Measurements from ENCODE around the gene KCNA2.

Gene KCNA2

DNA sequence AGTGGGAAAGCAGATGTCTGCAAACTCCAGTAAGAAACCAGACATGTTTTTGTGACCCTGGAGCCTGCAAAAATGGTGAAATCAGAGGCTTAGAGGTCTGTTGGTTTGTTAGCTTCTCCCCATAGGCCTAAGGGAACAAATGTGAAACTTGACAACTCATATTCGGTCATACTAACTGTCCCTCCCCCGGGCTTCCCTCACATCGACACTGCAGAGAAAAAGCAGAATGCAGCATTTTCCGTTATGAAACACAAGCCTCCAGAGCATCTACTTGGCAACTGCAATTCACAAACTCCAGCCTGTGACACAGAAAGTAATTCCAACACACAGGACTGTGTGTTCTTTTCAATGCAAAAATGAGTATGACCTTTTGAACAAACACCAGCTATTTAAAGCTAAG lies 3.7 kb downstream of the KCNA2 start:
- DNase-seq (ENCODE audit: low read depth), result no peak

DNA sequence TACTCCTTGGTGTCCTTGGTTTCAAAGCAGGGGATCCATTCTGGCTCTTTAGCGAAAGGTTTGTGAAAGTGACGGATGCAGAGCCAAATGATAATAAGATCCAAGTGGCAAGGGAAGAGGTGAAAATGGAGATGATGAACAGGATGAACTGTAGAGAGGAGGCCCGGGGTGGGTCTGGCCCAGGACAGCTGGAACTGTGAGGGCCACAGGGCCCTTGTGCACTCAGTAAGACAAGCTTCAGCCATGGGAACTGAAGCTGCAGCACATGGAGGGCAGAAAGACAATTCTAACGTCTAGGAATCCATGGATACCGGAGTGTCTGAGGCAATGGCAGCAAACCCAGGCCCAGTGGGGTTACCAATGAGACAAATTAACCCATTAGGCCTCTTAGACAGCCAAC lies 4.8 kb downstream of the KCNA2 start:
- DNase-seq (ENCODE audit: low read depth), result no peak

DNA sequence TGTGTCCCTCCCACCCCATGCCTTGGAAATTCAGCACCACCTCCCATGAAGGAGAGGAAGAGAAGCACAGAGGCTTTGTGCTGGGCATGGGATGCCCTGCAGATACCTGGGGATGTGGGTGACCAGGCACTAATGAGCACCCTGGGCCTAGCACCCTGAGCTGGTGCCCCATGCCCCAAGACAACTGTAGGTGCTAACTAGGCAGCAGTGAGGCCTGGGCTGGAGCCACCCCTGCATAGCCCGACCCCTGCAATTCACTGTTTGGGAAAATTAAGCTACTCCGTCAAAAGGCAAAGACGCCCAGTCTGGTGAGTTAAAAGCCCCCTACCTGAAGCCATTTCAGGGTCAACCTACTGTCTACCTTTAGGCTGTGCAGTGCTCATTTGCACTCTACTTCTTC lies 5.4 kb downstream of the KCNA2 start:
- no peak for DNase-seq (ENCODE audit: low read depth)

DNA sequence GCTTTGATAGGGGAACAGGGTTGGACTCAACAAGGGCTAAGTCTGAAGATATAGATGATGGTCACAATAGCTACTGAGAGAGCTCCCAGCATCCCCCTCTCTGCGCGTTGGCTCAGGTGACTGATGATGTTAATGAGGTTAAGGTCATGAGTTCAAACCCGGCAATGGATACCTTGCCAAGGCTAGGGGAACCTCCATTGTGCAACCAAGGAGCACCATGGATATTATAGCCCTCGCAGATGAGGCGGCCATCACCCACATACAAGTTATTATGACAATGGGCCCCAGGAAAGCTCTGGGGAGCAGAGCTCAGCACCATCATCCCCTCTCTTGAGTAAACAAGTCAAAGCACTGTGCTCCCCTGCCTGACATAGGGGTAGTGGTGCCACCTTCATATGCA lies 8.2 kb downstream of the KCNA2 start:
- DNase-seq (ENCODE audit: low read depth), result no peak

DNA sequence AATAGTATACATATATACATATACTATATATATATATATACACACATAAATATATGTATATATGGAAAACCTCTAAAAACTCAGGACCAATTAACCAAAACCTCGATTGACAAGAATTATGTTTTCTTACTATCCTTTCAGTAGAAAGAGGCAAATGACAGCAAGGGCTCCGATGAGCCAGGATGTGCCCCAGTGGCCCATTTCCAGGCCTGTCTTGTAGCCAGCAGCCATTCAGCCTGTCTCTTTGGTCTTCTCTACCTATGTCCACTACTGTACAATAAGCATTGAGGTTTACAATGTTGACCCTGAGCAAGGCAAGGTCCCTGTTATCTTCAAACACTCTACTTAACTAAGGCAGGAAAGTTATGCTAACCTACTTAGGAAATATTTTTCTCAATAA lies 9.8 kb downstream of the KCNA2 start:
- DNase-seq (ENCODE audit: low read depth), result no peak

DNA sequence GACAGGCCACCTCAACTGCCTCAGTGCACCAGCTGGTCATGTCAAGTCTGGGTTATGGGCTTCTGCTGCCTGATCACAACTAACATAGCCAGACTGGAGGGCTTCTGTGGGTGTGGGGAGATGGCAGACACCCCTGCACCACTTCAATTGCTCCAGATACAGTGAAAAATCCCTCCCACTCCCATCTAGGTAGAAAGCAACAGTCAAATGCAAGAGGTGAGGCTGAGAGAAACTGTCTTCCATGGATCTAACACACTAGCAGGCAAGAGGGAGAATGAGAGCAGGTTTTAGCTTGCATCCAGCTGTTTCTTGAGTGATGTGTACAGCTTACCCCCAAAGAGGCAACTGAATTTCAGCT lies 10.8 kb downstream of the KCNA2 start:
- no peak for DNase-seq (ENCODE audit: low read depth)

DNA sequence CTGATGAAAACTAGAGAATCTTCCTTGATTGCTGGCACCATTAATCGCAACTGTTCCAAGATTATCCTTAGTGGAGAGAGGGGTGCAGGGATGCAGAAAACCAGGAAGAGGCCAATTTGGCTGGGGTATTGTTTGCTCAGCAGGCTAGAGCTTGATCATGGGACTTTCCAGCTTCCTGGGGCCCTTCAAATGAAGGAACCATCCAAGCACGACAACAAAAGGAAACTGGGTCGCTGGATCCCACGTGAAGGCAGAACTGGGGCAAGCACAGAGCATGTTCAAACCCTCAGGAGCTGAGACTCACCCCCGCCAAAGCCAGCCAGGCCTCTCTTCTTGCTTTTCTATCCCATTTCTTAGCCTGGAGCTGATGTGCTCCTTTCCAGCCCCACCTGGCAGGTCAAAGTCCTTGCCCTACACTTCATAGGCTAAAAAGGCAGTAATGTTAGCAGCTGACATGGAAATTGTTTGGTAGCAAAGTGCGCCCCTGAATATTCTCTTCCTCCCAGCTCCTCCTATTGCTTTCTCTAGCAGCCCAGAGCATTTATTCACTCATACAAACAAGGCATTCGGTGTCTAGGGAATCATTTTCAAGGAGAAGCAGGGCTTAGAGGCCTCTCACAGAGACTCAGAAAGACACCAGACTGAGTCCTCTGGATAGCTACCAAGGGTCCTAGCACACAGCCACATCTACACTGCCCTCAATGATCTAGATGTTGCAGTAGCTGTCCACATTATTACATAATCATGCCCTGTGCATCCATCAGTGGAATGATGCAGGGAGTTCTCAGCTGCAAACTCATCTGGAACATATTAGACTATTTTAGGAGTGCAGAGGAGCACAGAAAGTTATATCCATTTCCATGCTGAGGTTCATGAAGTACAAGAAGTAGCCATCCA lies 11.5 kb downstream of the KCNA2 start:
- no peak for DNase-seq (ENCODE audit: low read depth)

DNA sequence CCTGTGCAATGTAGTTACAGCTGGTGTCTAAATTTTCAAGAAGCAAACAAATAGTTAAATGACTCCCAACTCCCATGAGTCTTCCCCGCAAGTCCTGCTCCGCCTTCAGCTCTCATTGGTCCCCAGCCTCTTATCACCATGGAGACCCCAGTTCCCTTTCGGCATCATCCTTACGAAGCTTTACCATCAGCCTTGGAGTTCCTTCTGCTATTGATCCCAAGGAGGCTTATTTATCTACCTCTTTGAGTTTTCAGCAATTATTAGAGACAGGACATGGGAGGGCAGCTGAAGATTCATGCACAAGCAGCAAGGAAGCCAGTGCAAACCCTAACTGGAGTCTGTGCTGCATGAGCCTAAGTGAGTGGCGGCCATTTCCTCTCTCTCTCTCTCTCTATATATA lies 12.3 kb downstream of the KCNA2 start:
- no peak for DNase-seq (ENCODE audit: low read depth)

DNA sequence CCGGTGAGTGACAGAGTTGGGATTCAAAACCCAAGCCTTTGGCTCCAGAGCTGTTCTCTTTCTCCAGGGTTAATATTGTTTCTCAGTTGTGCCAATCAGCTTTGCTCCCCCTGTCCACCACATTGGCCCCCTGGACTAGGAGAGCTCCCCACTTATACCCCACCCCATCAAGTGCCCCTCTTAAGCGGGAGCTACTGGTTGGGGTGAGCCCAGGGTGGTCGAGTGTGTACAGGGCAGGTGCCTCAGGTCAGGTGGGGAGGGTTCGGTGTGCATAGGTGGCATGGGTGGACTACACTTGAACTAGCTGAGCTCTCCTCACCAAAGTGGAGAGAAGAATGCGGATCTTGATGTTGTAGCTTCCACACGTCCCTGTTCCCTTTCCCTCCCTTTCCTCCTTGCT lies 14.2 kb downstream of the KCNA2 start:
- no peak for DNase-seq (ENCODE audit: low read depth)

DNA sequence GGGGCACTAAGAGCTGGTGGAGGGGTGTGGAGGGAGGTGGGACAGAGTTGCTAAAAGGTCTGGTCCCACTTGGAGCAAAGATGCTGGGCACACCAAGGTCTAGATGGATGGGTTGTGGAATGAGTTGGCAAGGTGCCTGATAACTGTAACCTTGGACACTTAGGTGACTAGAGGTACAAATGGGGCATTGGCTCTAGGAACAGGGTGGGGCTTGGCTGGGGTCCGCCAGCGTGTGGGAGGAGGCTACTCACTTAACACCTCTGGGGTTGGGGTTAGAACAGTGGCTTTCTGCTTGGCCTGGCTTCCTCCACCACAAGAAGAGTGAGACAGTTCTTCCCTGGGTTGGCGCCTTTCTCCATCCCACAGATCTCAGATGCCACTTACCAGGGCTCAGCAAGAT lies 17.2 kb downstream of the KCNA2 start:
- DNase-seq (ENCODE audit: low read depth), result no peak

DNA sequence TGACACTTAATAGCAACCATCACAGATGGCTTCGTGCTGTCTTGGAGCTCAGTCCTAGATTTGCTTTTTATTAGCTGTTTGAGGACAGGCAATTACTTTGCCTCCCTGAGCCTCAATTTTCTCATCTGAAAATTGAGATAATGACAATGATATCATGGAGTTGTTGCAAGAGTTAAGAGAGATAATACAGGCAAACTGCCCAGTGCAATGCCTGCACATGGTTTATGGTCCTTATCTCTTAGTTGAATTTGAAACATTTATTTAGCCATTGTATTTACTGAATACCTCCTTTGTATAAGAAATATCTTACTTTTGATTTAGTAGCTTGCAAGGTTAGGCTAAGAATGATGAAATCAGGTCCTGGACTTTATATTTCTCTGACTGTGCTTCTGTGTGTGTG lies 17.7 kb downstream of the KCNA2 start:
- no peak for DNase-seq (ENCODE audit: low read depth)

DNA sequence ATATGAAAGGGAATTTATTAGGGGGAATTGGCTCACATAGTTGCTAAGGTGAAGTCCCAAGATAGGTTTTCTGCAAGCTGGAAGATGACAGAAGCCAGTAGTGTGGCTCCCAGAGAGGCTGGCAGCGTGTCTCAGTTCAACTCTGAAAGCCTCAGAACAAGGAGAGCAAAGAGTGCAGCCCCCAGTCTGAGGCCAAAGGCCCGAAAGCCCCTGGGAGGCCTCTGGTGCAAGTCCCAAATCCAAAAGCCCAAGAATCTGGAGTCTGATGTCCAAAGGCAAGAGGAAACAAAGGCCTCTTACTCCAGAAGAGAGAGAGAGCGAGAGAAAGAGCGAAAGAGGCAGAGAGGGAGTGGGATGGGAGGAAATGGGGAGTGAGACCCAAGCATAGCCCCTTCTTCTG lies 18.3 kb downstream of the KCNA2 start:
- DNase-seq (ENCODE audit: low read depth), result no peak

DNA sequence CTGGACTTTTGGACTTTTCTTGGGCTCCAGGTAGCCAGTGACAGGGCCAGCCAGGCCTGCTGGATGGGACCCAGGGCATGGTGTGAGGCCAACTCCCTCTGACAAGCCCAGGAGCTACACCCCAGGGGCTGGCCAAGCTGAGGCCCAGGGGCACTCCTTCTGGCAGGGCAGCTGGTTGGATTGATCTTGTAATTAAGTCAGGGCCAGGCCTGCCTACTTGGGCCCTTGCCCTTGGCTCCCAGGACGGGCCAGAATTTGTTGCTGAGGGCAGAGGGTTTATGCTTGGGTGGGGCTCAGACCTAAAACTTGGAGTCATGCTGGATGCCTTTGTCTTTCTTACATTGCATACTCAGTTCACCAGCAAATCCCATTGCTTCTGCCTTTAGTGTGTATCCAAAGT lies 20.7 kb downstream of the KCNA2 start:
- no peak for DNase-seq (ENCODE audit: low read depth)

DNA sequence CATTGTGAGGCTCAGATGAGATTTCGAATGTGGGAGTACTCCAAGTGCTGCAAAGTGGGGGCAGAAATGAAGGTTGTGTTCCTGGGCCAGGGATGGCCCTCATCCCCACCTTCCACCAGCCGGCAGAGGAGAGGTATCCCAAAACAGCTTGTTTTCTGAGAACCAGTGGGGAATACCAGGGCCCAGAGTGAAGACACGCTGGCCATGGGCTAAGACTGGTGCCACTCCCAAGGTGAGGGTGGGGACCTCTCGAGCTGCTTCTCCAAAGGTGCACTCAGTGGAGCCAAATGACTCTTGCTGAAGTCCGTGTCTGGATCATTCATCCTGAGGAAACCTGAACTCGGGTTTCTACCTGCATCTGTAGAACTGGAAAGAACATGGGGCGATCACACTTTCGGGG lies 22.1 kb downstream of the KCNA2 start:
- DNase-seq (ENCODE audit: low read depth), result no peak

DNA sequence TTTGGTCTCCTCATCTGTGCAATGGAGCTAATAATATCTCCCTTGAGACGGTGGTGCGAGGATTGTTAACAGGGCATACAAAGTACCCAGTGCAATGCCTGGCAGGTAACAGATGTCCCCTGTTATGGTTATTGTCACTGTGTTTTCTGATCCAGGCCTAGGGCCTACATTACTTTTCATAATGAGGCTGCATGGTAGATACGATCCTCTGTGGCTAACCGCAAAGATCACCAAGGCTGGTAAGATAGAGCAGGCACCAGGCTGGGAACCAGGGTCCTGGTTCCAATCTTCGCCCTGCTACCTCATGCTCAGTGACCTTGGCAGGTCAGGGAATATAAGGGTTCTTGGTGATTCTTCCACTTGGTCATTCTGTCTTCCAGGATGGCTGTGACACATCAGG lies 22.7 kb downstream of the KCNA2 start:
- no peak for DNase-seq (ENCODE audit: low read depth)

DNA sequence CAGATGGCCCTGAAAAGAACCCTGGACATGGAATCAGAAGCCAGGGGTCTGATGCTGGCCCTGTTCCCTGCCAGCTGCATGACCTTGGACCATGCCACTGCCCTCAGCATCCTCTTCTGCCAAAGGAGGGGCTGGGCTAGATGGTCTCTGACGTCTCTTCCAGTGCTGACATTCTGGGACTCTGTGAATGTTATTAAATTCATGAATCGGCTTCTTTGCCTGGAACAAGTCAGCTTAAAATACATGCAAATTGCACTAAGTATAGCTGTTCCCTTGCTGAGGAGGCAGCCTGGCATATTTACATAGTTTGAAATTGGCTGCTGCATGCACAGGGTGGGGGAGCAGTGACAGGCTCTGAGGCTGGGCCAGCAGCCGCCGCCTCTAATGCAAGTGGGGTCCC lies 23.8 kb downstream of the KCNA2 start:
- DNase-seq (ENCODE audit: low read depth), result no peak

DNA sequence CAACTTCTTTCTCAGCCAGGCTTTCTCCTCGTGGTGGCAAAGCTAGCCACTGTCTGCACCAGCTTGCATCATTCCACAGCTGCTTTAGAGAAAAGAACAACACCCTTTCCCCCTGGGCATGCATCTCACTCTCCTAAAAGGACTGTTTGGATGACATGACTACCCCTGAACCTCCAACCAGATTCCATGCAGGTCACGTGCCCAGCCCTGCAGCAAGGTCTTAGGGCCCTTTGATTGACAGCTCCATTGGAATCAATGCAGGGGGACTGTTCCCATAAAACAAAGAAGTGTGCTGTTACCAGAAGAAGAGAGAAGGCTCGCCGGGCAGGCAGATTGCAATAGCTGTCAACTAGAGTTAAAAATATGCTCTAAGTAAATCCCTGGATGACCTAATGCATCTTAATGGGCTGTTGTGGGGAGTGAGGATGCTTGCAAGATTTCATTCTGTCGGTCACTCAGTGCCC lies 24.4 kb downstream of the KCNA2 start:
- no peak for DNase-seq (ENCODE audit: low read depth)

DNA sequence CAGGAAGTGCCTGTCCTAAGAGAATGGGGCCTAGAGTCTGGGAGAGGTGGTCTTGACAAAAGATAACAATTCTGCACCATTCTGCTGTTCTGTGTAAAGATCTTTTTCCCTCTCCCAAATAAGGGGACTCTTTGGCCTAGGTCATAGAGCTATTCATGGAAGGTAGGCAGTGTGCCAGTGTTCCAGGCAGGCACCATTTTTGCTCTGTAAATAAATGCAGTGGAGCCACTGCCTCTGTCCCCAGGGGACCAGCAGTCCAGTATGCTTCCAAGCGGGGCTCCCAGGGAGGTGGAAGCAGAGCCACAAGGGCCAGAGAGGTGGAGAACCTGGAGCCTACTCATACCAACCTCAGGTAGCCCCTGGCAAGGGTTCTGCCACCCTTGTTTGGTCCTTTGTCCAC lies 25.9 kb downstream of the KCNA2 start:
- no peak for DNase-seq (ENCODE audit: low read depth)

DNA sequence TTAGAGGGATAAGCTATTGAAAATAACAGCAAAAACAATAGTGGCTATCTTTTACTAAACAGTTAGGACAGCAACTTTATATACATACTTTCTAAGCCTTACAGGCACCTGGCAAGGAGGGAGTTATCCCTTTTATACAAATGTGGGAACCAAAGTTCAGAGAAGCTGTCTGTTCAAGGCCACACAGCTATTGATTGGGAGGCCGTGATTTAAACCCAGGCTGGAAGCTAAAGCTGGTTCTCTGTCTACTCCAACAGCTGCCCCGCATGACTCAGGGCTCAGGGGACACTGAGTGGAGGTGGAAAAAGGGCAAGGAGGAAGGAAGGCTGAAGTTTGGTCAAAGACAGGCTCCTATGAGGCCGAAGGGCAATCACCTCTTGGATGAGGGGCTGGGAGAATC lies 26.7 kb downstream of the KCNA2 start:
- no peak for DNase-seq (ENCODE audit: low read depth)

DNA sequence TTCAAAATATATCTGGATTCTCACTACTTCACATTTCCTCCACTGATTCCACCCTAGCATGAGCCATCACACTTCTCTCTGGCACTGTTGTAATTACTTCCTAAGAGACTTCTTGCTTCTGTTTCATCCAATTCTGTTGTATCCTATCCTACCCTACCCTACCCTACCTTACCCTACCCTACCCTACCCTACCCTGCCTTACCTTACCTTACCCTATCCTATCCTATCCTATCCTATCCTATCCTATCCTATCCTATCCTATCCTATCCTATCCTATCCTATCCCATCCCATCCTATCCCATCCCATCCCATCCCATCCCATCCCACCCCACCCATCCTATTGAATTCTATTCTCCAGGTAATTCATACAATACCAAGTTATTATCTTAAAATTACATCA lies 29.7 kb downstream of the KCNA2 start:
- no peak for DNase-seq (ENCODE audit: low read depth)

DNA sequence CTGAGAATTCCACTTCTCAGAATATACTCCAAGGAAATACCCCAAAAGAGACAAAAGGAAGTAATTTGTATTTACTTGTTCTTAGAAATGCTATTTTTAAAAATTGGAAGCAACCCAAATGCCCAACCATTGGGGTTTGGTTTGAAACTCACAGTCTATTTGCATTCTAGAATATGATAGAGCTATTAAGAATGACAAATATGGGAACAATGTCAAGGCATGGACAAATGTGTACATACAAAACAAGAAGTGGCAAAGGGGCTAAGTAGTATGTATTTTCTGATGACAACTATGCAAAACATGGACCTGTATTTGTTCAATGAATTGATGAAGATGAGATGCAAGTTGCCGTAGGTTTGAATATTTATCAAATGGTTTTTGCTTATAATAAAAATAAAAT lies 32.8 kb downstream of the KCNA2 start:
- DNase-seq (ENCODE audit: low read depth), result no peak

DNA sequence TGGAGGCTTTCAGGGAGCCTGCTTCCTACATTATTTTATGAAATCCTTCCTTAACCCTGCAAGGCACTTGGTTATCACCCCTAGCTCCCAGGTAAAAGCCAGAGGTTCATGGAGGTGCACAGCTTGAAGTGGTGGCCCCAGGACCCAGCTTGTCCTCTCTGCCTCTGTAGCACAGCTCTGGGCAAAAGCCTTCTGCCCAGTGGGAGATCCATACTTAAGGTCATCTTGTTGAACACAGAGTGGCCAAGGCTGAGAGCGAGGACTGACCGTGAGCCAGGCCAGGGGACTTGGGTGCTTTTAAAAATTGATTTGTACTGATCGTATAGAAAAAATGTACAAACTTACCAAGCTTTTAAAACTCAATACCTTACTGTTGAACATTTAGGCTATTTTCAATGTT lies 33.4 kb downstream of the KCNA2 start:
- DNase-seq (ENCODE audit: low read depth), result no peak

DNA sequence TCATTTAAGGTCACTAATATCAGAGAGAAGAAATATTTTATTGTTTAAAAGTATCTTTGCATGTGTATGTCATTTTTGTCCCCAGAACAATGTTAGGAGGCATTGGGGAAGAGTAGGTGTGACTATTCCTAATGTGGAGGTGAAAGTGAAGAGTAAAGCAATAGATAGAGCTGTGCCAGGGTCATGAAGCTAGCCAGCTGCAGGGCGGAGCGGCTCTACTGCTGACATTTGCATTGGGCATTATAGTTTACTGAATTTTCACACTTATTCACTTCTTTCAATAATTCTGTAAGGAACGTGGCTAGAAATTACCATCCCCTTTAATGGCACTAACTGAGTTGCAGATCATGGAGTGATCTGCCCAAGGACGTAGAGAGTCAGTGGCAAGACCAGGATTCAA lies 35.3 kb downstream of the KCNA2 start:
- no peak for DNase-seq (ENCODE audit: low read depth)

DNA sequence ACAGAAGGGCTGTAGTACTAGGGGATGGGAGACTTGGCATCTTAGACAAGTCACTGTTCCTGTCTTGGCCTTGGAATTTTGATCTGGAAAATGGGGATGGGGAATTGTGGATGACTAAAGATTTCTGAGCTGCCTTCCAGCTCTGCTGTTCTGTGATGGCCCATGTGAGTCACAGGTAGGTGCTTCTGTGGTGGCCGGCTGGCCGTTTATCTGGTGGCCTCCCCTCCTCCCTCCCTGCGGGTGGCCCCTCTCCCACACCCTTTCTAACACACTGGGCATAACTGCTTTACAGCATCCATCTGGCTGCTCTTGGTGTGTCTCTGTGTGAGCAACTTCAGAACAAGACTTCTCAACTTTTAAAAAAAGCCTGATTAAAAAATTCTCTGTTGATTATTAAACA lies 35.9 kb downstream of the KCNA2 start:
- DNase-seq (ENCODE audit: low read depth), result no peak

All from stimulated activated CD8-positive, alpha-beta memory T cell treated with anti-CD3 and anti-CD28 coated beads, Interleukin-12 subunit alpha, Interleukin-12 subunit beta, amount 100 ng/mL, for 4 hours (primary cell).